Activated CD8-positive, alpha-beta T cell treated with anti-CD3 and anti-CD28 coated beads for 36 hours (primary cell): ENCODE measurements around the gene SORBS2. TPM values are rescaled to one million over a fixed set of nuclear protein-coding genes. Genes with fewer than 3 reads are reported as not detected.
A peak's percentile ranks its signal among the peaks of the same experiment; 100 is the strongest.

Experiments
- ATAC-seq: fragments of 200-7000 bp; cut with Tn5 transposase; one replicate; pipeline ENCODE4 v1.10.0; 2021; ENCODE audit warnings: mild to moderate bottlenecking, moderate library complexity
- CTCF ChIA-PET: fragments of 350-600 bp; sonication (Branson Sonifier 250); formaldehyde crosslinking; loops from one replicate; lab custom pipeline; 2021; ENCODE audit warnings: antibody characterized with exemption; lab: Charles Lee
- POLR2A ChIA-PET: fragments of 350-600 bp; sonication (Branson Sonifier 250); formaldehyde crosslinking; loops from one replicate; lab custom pipeline; 2021; ENCODE audit warnings: antibody characterized with exemption; lab: Charles Lee
- DNase-seq: peaks from one replicate; pipeline ENCODE4 v3.0.0-alpha.2; 2020
- H3K27ac Mint-ChIP-seq: one replicate; pipeline ENCODE4 v1.8.0; 2021; ENCODE audit warnings: mild to moderate bottlenecking, mixed read lengths
- H3K27me3 Mint-ChIP-seq: one replicate; pipeline ENCODE4 v1.8.0; 2021; ENCODE audit warnings: mixed read lengths
- H3K36me3 Mint-ChIP-seq: one replicate; pipeline ENCODE4 v1.8.0; 2021; ENCODE audit warnings: low read depth, mixed read lengths
- H3K4me1 Mint-ChIP-seq: one replicate; pipeline ENCODE4 v1.8.0; 2021; ENCODE audit warnings: low read depth, mixed read lengths
- H3K4me3 Mint-ChIP-seq: one replicate; pipeline ENCODE4 v1.8.0; 2021; ENCODE audit warnings: mild to moderate bottlenecking, moderate library complexity, mixed read lengths
- H3K9me3 Mint-ChIP-seq: one replicate; pipeline ENCODE4 v1.8.0; 2021; ENCODE audit warnings: mixed read lengths
- CTCF ChIP-seq: fragments of 200-600 bp; IDR thresholded peaks from one replicate; pipeline ENCODE4 v1.8.0; 2022; ENCODE audit warnings: antibody characterized with exemption, mild to moderate bottlenecking
- intact Hi-C: fragments of 100-400 bp; cut with micrococcal nuclease; formaldehyde crosslinking; loops from one replicate; pipeline ENCODE4 v1.10.0; 2022
- total RNA-seq, 2 experiments: library from RNA; stranded (reverse); gene quantifications; one replicate each; pipeline ENCODE4 v1.2.3, GENCODE V29; 2021

Gene SORBS2
- total RNA-seq, 2 experiments from 2014 or later, result not detected

- no peak for TF ChIP-seq CTCF
- ChIA-PET POLR2A (no interaction called here), CTCF (interaction anchor here (1.1 to 1.8 kb wide), 6 partner anchors 16 to 401 kb away, joined by 3 to 8 read pairs (median 4); no protein-coding TSS in a partner anchor)
- no peak for DNase-seq
- no peak overlapping the region for H3K27ac Mint-ChIP-seq
- no peaks in the 10 kb centered on the region for H3K9me3 Mint-ChIP-seq
- H3K36me3 Mint-ChIP-seq, result no peaks in the 10 kb centered on the region
- peaks cover 32% of the 10 kb centered on the region for H3K27me3 Mint-ChIP-seq
- no peak overlapping the region for H3K4me3 Mint-ChIP-seq
- ATAC-seq, result no peak
- peaks cover 2% of the 10 kb centered on the region for H3K4me1 Mint-ChIP-seq
- intact Hi-C loops, result no loop called here
Observed at GRCh38 chr4:185638548-185639301, 173.3 kb downstream of the SORBS2 start.

- POLR2A ChIA-PET, result no interaction called here
- DNase-seq, result no peak
- Mint-ChIP-seq H3K4me3 (no peak overlapping the region), H3K4me1 (peaks cover 2% of the 10 kb centered on the region), H3K9me3 (no peaks in the 10 kb centered on the region), H3K27me3 (peaks cover 32% of the 10 kb centered on the region), H3K27ac (no peak overlapping the region), H3K36me3 (no peaks in the 10 kb centered on the region)
- CTCF ChIA-PET, result interaction anchor here (1.1 to 1.8 kb wide), 6 partner anchors 16 to 402 kb away, joined by 3 to 8 read pairs (median 4); no protein-coding TSS in a partner anchor
- ATAC-seq, result no peak
- intact Hi-C loops, result no loop called here
- no peak for TF ChIP-seq CTCF
Observed at GRCh38 chr4:185638093-185638492, 173.9 kb downstream of the SORBS2 start.

GRCh38 chr4:185637163-185637875, 174.7 kb downstream of the SORBS2 start:
- Mint-ChIP-seq H3K27ac (no peak overlapping the region), H3K27me3 (peaks cover 28% of the 10 kb centered on the region), H3K4me3 (no peak overlapping the region), H3K9me3 (no peaks in the 10 kb centered on the region), H3K4me1 (peaks cover 2% of the 10 kb centered on the region), H3K36me3 (no peaks in the 10 kb centered on the region)
- ChIA-PET CTCF (interaction anchor here (1.1 to 1.8 kb wide), 5 partner anchors 17 to 403 kb away, joined by 3 to 5 read pairs (median 4); no protein-coding TSS in a partner anchor), POLR2A (no interaction called here)
- intact Hi-C loops, result no loop called here
- ATAC-seq, result no peak
- no peak for DNase-seq
- TF ChIP-seq CTCF, result no peak

- H3K4me1 Mint-ChIP-seq, result peaks cover 2% of the 10 kb centered on the region
- ATAC-seq (no peak), DNase-seq (peak; percentile 15)
- intact Hi-C loops, result no loop called here
- H3K4me3 Mint-ChIP-seq, result no peak overlapping the region
- TF ChIP-seq CTCF, result peak; percentile 70
- ChIA-PET POLR2A (no interaction called here), CTCF (interaction anchor here (0.8 to 1.0 kb wide), 2 partner anchors 17 to 36 kb away, joined by 3 to 5 read pairs; no protein-coding TSS in a partner anchor)
- no peaks in the 10 kb centered on the region for H3K9me3 Mint-ChIP-seq
- no peak overlapping the region for H3K27ac Mint-ChIP-seq
- H3K27me3 Mint-ChIP-seq, result peaks cover 22% of the 10 kb centered on the region
- H3K36me3 Mint-ChIP-seq, result no peaks in the 10 kb centered on the region
Observed at GRCh38 chr4:185634066-185634652, 177.8 kb downstream of the SORBS2 start.
